ENCODE results near the gene GLI2. TPM values are rescaled to one million over a fixed set of nuclear protein-coding genes. Genes with fewer than 3 reads are reported as not detected.

GLI2 gene
- 1 to 10 TPM in 2 of 5 donors, under 1 TPM in 2, not detected in 1; 0.45 to 2.8 (median 1.6) TPM for total RNA-seq
- under 1 TPM; 0.60 to 0.68 (median 0.61) TPM for polyA plus RNA-seq
- long read RNA-seq, donor 1, partial matches to known transcripts, result 0 of 1 reads
- long read RNA-seq, donor 1, other reads (novel, unspliced or antisense), result 0 of 1 reads
- long read RNA-seq, donor 2, result 0 reads
- long read RNA-seq, donor 3, result 0 reads
- long read RNA-seq, donor 4, result 0 reads
- long read RNA-seq, donor 5, result 0 reads
- long read RNA-seq, donor 6, result 0 reads
- long read RNA-seq, donor 7, result 0 reads
- long read RNA-seq, donor 8, result 0 reads
- long read RNA-seq, donor 9, result 0 reads
- long read RNA-seq, donor 10, result 0 reads

- TF ChIP-seq POLR2AphosphoS5 (IDR thresholded peaks at IDR 0.05) (peak in 2 of 3 donors; percentile 29 to 51), POLR2A (IDR thresholded peaks at IDR 0.05) (no peak), CTCF (IDR thresholded peaks at IDR 0.05) (peak in 3 of 7 experiments; percentile 65 to 77 (median 70))
- H3K27me3 ChIP-seq, result peaks cover 2 to 73% (median 35%) of the 10 kb centered on the region in 3 donors
- intact Hi-C loops (cut with DNase I; ENCODE audit: low total_unique reads), result no loop called here
- peak within 1 kb of the TSS; percentile 52 to 64 (median 59) for H3K4me3 ChIP-seq
- H3K9me3 ChIP-seq, result no peaks in the 10 kb centered on the region
- 0 to 1% (median 1%) methylated on average over 6 to 59 of the region's 59 CpGs for WGBS, 5 donors
- peak within 1 kb of the TSS; percentile 52 to 86 (median 84) for H3K27ac ChIP-seq
- DNase-seq, result peak; percentile 70 to 95
- peaks cover 34 to 64% (median 50%) of the 10 kb centered on the region in 4 donors for H3K4me1 ChIP-seq
- no peaks in the 10 kb centered on the region for H3K36me3 ChIP-seq
Measured at GRCh38 chr2:120735746-120736170, at the start of gene GLI2. Gene GLI2 (plus strand): TSS chr2:120735868. CDS start chr2:120797321, 61,453 bp downstream.

GRCh38 chr2:120685974-120686297 is 49.7 kb upstream of the GLI2 start:
- intact Hi-C loops (cut with DNase I; ENCODE audit: low total_unique reads), result no loop called here
- peaks cover 0 to 25% (median 3%) of the 10 kb centered on the region in 3 donors for H3K27me3 ChIP-seq
- WGBS, 5 donors, result 84 to 87% (median 85%) methylated on average over 12 of the region's 12 CpGs
- no peak overlapping the region for H3K4me3 ChIP-seq
- peaks cover 0 to 13% (median 0%) of the 10 kb centered on the region in 4 donors for H3K4me1 ChIP-seq
- H3K36me3 ChIP-seq, result no peaks in the 10 kb centered on the region
- no peak overlapping the region for H3K27ac ChIP-seq
- no peak for DNase-seq
- TF ChIP-seq EP300 (IDR thresholded peaks at IDR 0.05), result no peak
- TF ChIP-seq POLR2A (IDR thresholded peaks at IDR 0.05), result no peak
- no peak for TF ChIP-seq CTCF (IDR thresholded peaks at IDR 0.05)
- no peak for TF ChIP-seq POLR2AphosphoS5 (IDR thresholded peaks at IDR 0.05)
- H3K9me3 ChIP-seq, result no peaks in the 10 kb centered on the region

- peaks cover 0 to 13% (median 0%) of the 10 kb centered on the region in 4 donors for H3K4me1 ChIP-seq
- H3K27ac ChIP-seq, result no peak overlapping the region
- no peak overlapping the region for H3K4me3 ChIP-seq
- intact Hi-C loops (cut with DNase I; ENCODE audit: low total_unique reads), result no loop called here
- WGBS, 5 donors, result 78 to 87% (median 84%) methylated on average over 16 of the region's 16 CpGs
- DNase-seq, result no peak
- H3K27me3 ChIP-seq, result peaks cover 0 to 18% (median 3%) of the 10 kb centered on the region in 3 donors
- TF ChIP-seq EP300 (IDR thresholded peaks at IDR 0.05), result no peak
- no peak for TF ChIP-seq CTCF (IDR thresholded peaks at IDR 0.05)
- TF ChIP-seq POLR2A (IDR thresholded peaks at IDR 0.05), result no peak
- TF ChIP-seq POLR2AphosphoS5 (IDR thresholded peaks at IDR 0.05), result no peak
- H3K9me3 ChIP-seq, result no peaks in the 10 kb centered on the region
- H3K36me3 ChIP-seq, result no peaks in the 10 kb centered on the region
Measured at GRCh38 chr2:120686511-120687168, 49.0 kb upstream of the GLI2 start.

- peaks cover 0 to 13% (median 0%) of the 10 kb centered on the region in 4 donors for H3K4me1 ChIP-seq
- H3K9me3 ChIP-seq, result no peaks in the 10 kb centered on the region
- DNase-seq, result no peak
- 47 to 88% (median 64%) methylated on average over 2 of the region's 2 CpGs for WGBS, 5 donors
- TF ChIP-seq POLR2AphosphoS5 (IDR thresholded peaks at IDR 0.05) (no peak), POLR2A (IDR thresholded peaks at IDR 0.05) (no peak), CTCF (IDR thresholded peaks at IDR 0.05) (no peak), EP300 (IDR thresholded peaks at IDR 0.05) (no peak)
- no peak overlapping the region for H3K4me3 ChIP-seq
- H3K27me3 ChIP-seq, result peaks cover 0 to 16% (median 3%) of the 10 kb centered on the region in 3 donors
- H3K36me3 ChIP-seq, result no peaks in the 10 kb centered on the region
- intact Hi-C loops (cut with DNase I; ENCODE audit: low total_unique reads), result no loop called here
- no peak overlapping the region for H3K27ac ChIP-seq
Measured at GRCh38 chr2:120687210-120687609, 48.5 kb upstream of the GLI2 start.
